Measurements from ENCODE around the gene HOXA4.

Gene HOXA4

GRCh38 chr7:27109466-27110185 is 20.9 kb downstream of the HOXA4 start:
- FAIRE-seq (no peak), DNase-seq (ENCODE audit: insufficient read length, low spot score) (no peak)
- TF ChIP-seq, protein P1, sequence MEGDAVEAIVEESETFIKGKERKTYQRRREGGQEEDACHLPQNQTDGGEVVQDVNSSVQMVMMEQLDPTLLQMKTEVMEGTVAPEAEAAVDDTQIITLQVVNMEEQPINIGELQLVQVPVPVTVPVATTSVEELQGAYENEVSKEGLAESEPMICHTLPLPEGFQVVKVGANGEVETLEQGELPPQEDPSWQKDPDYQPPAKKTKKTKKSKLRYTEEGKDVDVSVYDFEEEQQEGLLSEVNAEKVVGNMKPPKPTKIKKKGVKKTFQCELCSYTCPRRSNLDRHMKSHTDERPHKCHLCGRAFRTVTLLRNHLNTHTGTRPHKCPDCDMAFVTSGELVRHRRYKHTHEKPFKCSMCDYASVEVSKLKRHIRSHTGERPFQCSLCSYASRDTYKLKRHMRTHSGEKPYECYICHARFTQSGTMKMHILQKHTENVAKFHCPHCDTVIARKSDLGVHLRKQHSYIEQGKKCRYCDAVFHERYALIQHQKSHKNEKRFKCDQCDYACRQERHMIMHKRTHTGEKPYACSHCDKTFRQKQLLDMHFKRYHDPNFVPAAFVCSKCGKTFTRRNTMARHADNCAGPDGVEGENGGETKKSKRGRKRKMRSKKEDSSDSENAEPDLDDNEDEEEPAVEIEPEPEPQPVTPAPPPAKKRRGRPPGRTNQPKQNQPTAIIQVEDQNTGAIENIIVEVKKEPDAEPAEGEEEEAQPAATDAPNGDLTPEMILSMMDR (IDR thresholded peaks at IDR 0.05; ENCODE audit: insufficient read depth, missing control alignments), result no peak

GRCh38 chr7:27108390-27109127 is 22.0 kb downstream of the HOXA4 start:
- DNase-seq (ENCODE audit: insufficient read length, low spot score), result no peak
- TF ChIP-seq, protein P1 (IDR thresholded peaks at IDR 0.05; ENCODE audit: insufficient read depth, missing control alignments), result no peak
- no peak for FAIRE-seq

DNA sequence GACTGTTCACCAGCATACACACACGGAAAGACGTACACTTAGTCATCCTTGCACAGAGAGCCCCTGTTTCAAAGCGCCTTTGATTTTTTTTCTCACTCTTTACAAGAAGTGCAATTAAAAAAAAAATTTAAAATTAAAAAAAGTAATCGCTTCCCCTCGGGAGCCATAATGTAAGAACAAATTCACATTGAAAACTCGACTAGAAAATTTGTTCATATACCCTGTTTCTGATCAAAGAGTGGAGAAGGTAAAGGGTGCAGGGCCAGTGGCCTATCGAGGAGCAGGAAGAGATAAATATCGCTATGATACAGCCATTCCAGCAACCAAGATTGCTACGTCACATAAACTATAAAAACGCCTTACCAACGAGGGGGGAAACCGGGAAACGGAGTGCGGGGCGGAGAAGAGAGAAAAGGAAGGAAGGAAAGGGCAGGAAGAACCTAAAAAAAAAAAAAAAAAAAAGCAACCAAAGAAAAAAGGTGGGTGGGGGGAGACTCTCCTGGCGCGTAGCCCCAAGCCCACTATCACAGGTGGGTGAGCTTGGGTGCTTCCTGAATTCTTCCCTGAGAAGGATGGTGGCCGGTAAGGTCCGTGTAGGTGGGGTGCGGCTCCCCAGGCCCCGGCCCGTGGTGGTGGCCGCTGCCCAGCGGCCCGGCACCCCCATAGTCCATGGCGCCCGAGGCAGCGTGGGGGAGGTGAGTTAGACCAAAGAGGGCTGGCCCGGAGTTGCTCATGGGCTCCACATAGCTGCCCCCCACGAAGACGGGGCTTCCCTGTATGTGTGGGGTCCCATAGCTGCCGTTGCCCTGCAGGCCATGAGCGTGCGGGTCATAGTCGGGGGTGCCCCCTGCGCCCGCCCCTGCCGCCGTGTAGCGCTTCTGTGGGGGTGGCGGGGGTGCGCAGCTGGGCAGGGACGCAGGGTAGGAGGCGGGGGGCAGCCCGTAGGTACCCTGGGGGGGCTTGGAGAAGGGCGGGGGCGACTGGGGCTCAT is 22.9 kb downstream of the HOXA4 start:
- no peak for FAIRE-seq
- no peak for DNase-seq (ENCODE audit: insufficient read length, low spot score)
- TF ChIP-seq, protein P1 (IDR thresholded peaks at IDR 0.05; ENCODE audit: insufficient read depth, missing control alignments), result no peak

- FAIRE-seq (no peak), DNase-seq (ENCODE audit: insufficient read length, low spot score) (no peak)
- TF ChIP-seq, protein P1 (IDR thresholded peaks at IDR 0.05; ENCODE audit: insufficient read depth, missing control alignments), result no peak
Measured at GRCh38 chr7:27106901-27107240, 23.7 kb downstream of the HOXA4 start.

- no peak for FAIRE-seq
Measured at GRCh38 chr7:27106181-27106900, 24.2 kb downstream of the HOXA4 start.

More at GRCh38 chr7:27106181-27106900, 24.2 kb downstream of the HOXA4 start:
- TF ChIP-seq, protein P1 (IDR thresholded peaks at IDR 0.05; ENCODE audit: insufficient read depth, missing control alignments), result no peak
- DNase-seq (ENCODE audit: insufficient read length, low spot score), result no peak

Measured in D721Med (cell line).